ENCODE results near the gene SPSB2.
A peak's percentile ranks its signal among the peaks of the same experiment; 100 is the strongest.

SPSB2 gene

DNA sequence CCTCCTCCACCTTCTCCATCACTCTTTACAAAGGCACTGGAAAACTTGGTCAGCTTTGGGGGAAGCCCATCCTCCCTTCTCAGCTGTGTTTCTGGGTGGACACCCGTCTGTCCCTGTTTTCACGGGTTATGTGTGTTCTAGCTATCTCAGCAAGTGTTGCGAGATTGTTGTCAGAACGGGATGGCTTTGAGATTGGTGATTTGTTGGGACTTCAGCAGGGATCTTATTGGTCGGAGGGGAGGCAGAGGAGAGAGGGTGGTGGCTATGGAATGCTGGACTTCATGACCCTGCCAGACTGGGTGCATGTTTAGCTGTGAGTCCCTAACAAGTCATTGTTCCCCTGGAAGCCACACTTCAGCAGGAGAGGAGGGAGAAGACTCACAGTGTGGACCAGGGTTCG is 19.1 kb downstream of the SPSB2 start:
- DNase-seq (ENCODE audit: extremely low spot score, insufficient read length, low read depth) = no peak
- no peak for FAIRE-seq

DNA sequence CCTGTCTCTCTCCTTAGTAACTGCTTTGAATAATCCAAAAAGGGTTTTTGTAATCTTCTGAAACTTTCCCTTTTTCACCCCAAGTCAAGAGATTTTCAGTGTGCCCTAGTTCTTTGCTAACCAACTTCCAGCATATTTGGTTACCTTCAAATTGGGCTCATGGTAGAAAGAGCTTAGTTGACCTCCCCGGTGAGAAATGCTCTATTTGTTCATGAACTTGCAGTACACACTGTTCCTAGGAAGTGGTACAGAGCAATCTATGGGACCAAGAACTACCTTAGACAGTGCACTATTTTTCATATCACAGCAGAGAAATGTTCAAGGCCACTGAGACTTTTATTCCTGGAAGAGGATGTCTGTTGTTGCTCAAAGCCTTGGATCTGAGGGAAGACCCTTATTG is 19.5 kb downstream of the SPSB2 start:
- FAIRE-seq (no peak), DNase-seq (ENCODE audit: extremely low spot score, insufficient read length, low read depth) (no peak)

DNA sequence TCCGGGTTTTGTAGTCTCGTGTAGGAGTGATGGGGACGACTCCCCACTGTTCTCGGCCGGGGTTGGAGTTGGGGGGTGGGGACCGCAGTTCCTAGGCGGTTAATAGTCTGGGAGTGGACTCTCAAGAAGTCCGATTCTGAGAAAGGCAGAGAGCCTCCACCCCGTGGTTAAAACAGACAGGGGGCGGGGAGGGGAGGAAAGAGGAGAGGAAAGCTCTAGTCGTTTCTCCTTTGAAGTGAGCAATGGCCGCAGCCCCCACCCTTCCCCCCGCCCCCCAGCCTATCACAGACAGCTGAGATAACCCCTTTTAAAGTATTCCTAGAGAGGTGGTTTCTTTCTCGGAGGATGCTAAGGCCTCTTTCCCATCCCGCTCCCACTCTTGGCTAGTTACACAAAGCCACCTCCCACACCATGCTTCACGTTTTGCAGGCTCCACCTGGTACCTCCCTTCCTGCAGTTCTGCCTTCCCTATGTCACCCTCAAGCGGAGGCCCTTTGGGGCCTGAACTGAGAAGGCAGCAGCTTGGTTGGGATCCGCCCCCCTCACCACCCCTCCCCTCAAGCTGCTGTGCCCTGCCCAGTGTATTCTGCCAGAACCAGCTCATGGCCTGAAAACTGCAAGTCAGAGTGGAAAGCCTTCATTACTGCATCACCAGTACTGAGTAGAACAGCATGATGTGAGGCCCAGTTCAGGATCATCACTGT is 20.3 kb downstream of the SPSB2 start:
- no peak for DNase-seq (ENCODE audit: extremely low spot score, insufficient read length, low read depth)
- FAIRE-seq = peak; percentile 36

DNA sequence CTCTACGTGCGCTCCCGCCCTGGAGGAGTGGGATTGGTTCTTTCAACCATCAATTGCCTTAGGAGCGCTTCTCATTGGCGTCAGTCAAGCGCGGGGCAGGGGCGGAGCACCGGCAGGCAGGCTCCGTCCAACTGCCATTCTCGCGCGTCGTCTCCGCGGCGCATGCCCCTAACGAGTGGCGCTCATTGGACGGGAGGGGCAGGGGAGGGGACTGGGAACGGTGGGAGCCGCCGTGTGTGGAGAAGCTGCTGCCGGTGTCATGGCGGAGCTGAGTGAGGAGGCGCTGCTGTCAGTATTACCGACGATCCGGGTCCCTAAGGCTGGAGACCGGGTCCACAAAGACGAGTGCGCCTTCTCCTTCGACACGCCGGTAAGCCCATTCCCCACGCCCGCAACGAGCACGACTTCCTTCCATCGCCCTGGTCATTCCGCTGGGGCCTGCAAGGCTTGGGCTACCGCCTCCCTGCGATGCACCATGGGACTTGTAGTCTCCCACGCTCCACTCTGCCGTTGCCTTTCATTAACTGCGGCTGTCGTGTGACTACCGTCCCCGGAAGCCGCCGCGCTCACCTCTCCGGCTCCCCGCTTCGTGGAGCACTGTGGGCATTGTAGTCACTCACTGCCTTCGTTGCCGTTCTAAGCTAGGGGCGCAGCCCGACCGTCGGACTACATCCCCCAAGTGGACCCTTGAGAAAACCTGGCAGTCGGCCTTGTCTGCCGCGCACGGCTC is 21.0 kb downstream of the SPSB2 start, which contains the start of gene USP5:
USP5 (plus strand) TSS at position 230 of the 730 bp plus-strand sequence; CDS start at position 260, 30 bp downstream.
- DNase-seq (ENCODE audit: extremely low spot score, insufficient read length, low read depth) (peak; percentile 88), FAIRE-seq (peak; percentile 98)

DNA sequence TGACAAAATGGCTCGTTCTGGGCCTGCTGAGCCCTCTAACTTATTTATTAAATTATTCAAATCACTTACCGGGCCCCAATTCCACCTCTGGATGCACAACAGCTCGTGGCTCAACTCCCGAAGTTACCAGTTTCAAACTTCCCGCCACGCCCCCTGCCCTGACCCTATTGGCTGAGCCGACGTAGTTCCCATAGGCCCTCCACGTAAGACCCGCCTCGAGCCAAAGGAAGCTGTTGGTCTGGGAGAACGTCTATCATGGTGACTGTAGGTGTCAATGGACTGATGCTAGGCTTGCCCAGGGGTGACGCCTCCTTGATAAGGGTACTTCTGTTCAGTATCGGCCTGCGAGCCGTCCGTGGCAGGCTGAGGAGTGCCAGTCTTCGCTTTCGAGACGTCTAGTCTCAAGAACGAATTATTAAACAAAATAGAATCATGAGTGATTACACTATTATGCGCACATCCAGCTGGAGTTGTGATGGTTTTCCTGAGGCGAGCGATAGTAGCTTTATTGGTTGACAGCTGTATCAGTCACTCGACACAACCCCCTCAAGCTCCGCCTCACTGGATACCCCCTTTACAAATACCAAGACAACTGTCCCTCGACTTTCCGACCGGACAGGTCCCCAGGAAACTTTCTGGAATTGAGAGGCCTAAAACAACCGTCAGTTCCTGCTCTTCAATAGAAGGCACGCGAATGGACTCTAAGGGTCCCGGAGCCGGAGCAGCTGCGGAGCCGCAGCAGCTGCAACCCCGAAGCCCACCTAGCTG is 21.8 kb downstream of the SPSB2 start, which contains the start of gene CDCA3:
CDCA3 (minus strand) TSS at position 134 of the 768 bp plus-strand sequence. CDS start 334 bp downstream, outside the sequence.
- DNase-seq (ENCODE audit: extremely low spot score, insufficient read length, low read depth) = peak; percentile 99
- no peak for FAIRE-seq

DNA sequence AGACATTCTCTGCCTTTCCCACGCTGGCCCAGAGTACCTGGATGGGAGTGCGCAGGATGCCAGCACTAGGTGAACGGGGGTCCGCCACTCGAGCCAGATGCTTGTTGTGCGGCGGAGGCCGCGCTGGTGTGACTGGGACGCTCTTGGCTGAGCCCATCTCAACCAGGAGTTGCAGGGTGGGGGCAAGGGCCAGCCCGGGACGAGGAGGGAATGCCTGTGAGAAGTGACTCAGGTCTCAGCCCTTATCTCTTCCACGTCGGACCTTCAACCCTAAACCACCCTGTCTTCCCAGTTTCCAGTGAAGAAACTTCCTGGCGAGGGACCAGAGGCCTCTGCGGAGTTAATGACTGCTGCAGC is 22.3 kb downstream of the SPSB2 start:
- FAIRE-seq = no peak

DNA sequence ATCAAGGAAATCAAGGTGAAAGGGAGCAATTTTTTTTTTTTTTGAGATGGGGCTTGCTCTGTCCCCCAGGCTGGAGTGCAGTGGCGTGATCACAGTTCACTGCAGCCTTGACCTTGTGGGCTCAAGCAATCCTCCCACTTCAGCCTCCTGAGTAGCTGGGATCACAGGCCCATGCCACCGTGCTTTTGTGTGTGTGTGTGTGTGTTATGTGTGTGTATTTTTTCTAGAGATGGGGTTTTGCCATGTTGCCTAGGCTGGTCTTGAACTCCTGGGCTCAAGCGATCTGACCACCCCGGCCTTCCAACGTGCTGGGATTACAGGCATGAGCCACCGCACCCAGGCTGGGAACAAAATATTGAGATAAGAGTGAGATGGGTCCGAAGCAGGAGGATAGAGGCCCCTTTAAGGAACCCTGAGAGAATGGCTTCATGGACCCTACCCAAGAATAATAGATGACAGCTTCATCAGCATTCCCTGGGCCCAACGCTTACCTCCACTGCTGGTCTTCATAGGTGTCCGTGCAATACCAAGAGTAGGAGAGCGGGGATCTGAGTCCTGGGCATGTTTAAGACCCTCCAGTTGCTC is 23.0 kb downstream of the SPSB2 start:
- no peak for FAIRE-seq
- no peak for DNase-seq (ENCODE audit: extremely low spot score, insufficient read length, low read depth)

More for the DNA sequence above, 22.3 kb downstream of the SPSB2 start:
- no peak for DNase-seq (ENCODE audit: extremely low spot score, insufficient read length, low read depth)

DNA sequence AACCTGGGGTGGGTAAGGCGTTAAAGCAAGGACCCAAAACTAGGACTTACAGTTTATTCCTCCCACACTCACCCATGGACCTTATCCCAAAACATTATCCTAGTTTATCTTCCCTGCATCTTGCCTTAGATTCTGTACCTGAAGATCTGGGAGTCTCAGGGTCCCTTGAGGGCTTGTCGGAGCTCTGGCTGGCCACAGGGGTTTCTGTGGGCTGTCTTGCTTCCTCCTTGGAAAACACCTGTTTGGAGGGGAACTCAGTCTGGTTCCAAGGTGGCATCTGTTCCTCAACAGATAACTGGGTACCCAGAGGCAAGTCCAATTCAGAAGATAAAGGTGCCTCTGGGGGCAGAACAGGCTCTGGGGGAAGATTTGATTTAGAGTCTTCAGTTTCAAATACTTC is 23.7 kb downstream of the SPSB2 start:
- FAIRE-seq = no peak
- DNase-seq (ENCODE audit: extremely low spot score, insufficient read length, low read depth) = no peak

DNA sequence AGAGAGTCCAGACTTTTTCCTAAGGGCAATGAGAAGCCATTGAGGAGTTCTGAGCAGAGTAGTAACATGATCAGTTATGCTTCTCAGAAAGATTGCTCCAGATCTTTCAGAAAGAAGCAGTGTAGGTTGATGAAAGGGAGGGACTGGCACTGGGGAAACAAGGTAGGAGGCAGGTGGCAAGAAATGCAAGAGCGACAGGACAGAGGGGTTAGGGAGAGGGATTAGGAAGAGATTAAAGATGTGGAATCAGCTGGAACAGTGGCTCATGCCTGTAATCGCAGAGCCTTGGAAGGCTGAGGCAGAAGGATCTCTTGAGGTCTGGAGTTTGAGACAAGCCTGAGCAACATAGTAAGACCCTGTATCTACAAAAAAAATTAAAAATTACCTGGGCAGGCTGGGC is 25.4 kb downstream of the SPSB2 start:
- no peak for DNase-seq (ENCODE audit: extremely low spot score, insufficient read length, low read depth)
- no peak for FAIRE-seq

DNA sequence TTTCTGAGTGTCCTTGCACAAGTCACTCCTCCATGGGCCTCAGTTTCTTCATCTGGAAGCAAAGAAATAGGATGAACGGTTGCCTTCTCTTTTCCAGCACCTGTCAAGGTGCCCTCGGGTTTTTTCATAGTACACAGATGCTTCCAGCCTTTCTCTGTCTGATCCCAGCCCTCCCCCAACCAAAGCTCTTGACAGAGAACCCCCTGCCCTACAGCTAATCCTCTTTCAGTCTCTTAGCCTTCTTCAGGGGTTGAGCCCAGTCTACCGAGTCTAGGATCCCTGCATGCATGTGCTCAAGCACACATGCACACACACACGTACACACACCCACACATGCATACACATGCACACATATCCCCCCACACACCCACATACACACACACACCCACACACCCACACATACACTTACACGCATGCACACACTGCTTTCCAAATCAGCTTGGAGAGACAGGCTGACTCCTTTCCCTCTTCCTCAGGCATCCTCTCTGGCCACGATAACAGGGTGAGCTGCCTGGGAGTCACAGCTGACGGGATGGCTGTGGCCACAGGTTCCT is 26.7 kb downstream of the SPSB2 start:
- DNase-seq (ENCODE audit: extremely low spot score, insufficient read length, low read depth) = no peak
- no peak for FAIRE-seq

DNA sequence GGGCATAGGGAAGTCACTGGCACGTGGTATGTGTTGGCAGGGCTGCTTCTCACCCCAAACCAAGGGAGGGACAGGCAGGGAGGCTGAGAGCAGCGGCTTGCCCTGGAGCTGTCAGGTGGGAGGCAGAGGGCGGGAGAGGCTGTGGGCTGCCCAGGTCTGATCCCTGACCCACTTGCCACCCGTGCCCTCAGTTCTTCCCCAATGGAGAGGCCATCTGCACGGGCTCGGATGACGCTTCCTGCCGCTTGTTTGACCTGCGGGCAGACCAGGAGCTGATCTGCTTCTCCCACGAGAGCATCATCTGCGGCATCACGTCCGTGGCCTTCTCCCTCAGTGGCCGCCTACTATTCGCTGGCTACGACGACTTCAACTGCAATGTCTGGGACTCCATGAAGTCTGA is 27.7 kb downstream of the SPSB2 start:
- DNase-seq (ENCODE audit: extremely low spot score, insufficient read length, low read depth) (no peak), FAIRE-seq (no peak)

DNA sequence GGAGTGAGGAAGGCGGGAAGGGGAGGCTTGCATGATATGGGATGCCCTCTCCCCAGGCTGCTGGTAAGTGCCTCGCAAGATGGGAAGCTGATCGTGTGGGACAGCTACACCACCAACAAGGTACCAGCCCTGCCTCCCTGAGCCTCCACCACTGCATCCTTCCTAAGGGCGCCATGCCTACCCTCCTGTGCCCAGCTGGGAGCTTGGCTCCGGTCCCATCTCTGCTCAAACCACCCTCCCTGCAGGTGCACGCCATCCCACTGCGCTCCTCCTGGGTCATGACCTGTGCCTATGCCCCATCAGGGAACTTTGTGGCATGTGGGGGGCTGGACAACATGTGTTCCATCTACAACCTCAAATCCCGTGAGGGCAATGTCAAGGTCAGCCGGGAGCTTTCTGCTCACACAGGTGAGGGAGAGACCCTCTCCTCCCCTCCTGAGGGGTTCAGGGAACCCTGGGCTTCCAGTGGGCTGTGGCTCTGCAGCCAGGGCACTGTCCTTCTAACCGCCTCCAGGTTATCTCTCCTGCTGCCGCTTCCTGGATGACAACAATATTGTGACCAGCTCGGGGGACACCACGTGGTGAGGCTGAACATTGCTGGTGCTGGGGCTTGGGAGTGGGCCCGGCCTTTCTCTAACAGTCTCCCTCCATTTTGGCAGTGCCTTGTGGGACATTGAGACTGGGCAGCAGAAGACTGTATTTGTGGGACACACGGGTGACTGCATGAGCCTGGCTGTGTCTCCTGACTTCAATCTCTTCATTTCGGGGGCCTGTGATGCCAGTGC is 29.8 kb downstream of the SPSB2 start:
- no peak for DNase-seq (ENCODE audit: extremely low spot score, insufficient read length, low read depth)
- peak; percentile 62 for FAIRE-seq

DNA sequence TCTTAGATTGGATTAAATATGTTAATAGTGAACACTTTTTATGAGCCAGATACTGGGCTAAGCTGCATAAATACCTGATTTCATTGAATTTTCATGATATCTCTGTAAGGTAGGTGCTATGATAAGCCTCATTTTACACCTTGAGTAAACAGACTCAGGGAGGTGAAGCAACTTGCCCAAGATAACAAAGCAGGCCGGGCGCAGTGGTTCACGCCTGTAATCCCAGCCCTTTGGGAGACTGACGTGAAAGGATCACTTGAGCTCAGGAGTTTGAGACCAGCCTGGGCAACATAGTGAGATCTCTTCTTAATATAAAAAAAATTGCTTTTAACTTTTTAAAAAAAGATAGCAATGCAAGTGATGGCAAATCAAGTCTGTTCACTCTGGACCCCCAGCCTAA is 31.0 kb downstream of the SPSB2 start:
- FAIRE-seq (no peak), DNase-seq (ENCODE audit: extremely low spot score, insufficient read length, low read depth) (no peak)

DNA sequence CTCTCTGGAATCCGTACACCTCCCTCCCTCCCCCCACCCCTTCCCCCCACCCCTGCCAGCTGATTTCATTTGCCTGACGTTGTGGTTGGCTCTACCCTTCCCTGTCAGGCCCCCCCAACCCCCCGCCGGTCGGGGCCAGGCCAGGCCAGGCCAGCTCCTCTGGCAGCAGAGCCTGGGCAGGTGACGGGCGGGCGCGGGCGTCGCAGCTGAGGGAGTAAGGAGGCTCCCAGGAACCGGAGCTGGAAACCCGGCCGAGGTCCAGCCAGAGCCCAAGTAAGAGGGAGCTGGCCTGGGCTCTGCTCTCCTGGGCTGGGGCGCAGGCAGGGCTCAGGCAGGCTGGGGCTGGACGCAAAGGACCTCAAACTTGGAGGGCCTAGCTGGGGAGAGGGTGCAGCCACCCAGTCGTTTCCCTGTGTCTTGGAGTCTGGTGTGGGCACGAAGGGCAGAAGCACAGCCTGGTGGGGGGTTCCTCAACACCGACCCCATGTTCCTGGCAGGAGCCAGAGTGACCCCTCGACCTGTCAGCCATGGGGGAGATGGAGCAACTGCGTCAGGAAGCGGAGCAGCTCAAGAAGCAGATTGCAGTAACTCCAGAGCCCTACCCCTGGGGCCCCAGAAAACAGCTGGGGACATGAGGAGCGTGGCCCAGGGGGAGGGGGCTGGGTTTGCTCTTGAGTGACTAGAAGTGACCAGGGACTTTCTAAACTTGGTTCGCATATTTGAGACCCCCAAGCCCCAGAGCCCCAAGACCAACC is 32.2 kb downstream of the SPSB2 start, which contains the start of gene GNB3:
GNB3 (plus strand) TSS at position 165 of the 755 bp plus-strand sequence; CDS start at position 528, 363 bp downstream.
- no peak for DNase-seq (ENCODE audit: extremely low spot score, insufficient read length, low read depth)
- FAIRE-seq = no peak

DNA sequence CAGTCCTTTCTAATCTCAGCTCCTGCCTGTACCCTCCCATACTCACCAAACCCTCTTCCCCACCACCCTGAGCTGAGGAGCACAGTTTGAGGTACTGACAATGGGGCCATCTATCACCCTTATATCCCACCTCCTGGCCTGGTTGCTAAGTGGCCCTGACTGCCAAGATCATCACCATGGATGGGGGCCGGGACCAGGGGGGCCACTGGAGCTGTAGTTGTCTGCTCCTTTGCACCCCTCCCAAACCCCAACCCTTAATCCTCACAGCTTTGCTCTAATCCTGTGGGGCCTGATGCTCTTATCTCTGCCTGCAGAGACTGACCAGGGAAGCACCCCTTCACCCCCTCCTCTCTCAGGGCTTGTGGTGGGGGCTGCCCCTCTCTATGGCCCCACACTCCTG is 32.8 kb downstream of the SPSB2 start:
- DNase-seq (ENCODE audit: extremely low spot score, insufficient read length, low read depth) (no peak), FAIRE-seq (no peak)

DNA sequence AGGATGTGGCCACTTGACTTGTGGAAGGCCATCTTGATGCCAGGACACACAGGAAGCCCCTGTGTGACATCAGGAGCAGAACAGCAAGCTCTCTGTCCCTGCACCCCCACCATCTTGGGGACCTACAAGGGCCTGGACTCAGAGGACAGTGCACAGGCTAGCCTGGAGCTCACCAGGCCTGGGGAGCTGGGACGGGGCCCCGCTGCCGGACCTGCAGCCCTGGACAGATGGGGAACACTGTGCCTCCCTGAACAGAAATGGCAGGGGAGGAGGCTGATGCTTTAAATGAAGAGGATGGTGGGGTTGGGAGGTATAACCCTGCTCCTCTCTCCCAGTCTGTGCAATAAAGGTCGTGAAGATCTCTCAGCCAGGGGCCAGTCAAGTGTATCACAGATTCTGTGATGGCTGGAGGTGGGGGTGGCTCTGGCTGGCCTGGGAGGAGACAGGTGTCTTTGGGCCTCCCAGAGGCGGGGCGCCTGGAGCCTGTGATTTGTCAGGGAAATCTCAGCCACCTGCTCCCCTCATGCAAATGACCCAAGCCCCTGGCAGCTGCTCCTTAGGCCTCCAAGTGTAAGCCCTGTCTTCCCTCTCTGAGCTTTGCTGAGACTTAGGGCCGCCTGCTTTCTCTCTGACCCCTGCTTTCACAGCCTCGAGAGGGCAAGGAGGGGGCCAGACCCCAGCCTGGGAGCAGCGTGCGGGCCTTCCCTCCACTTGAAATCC is 33.5 kb downstream of the SPSB2 start:
- no peak for DNase-seq (ENCODE audit: extremely low spot score, insufficient read length, low read depth)
- FAIRE-seq = peak; percentile 63

DNA sequence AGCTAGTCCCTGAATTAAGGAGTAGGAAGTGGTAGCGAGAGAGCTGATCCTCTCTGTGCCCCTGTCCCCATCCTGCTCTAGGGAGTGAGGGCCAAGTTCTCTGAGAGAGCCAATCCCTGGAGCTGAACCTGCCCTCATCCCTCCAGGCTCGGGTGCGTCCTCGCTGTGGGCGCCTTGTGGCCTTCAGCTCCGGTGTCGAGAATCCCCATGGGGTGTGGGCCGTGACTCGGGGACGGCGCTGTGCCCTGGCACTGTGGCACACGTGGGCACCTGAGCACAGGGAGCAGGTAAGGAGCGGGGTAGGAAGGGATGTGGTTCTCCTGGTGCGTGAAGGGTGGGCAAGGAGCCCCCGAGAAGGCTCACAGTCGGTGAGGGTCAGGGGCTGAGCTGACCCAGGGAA is 34.2 kb downstream of the SPSB2 start:
- DNase-seq (ENCODE audit: extremely low spot score, insufficient read length, low read depth) = no peak
- FAIRE-seq = no peak
